Natural killer cell (primary cell): ENCODE results near the gene VAMP8. TPM values are rescaled to one million over a fixed set of nuclear protein-coding genes. Genes with fewer than 3 reads are reported as not detected.
A peak's percentile ranks its signal among the peaks of the same experiment; 100 is the strongest.

Experiments used
- ATAC-seq, 3 donors: fragments of 150-1000 bp in 2 of 3; fragments of 200-7000 bp in 1 of 3; cut with Tn5 transposase; 1 replicate in 1 of 3; 2 replicates in 2 of 3; pipeline ENCODE4 v1.10.0; 2021; ENCODE audit warnings: mild to moderate bottlenecking in 2 of 3, moderate library complexity in 2 of 3
- DNase-seq, 2 donors: peaks; one replicate each; pipeline versions ENCODE4 v3.0.0 to v3.0.0-alpha.2; 2013 to 2021; ENCODE audit warnings: mixed read lengths in 1 of 2
- H3K27ac ChIP-seq: one replicate; pipeline ENCODE4 v1.5.1; 2013; ENCODE audit warnings: mild to moderate bottlenecking, low read length
- H3K27me3 ChIP-seq: one replicate; pipeline ENCODE4 v1.6.1; 2013; ENCODE audit warnings: low read length; ENCODE audit not compliant: control insufficient read depth, insufficient read depth
- H3K36me3 ChIP-seq: one replicate; pipeline ENCODE4 v1.6.1; 2013; ENCODE audit warnings: low read length; ENCODE audit not compliant: control insufficient read depth, insufficient read depth
- H3K4me1 ChIP-seq: one replicate; pipeline ENCODE4 v1.6.1; 2013; ENCODE audit warnings: low read length; ENCODE audit not compliant: control insufficient read depth, insufficient read depth
- H3K4me3 ChIP-seq: one replicate; pipeline ENCODE4 v1.5.1; 2013; ENCODE audit warnings: low read length
- H3K9me3 ChIP-seq: one replicate; pipeline ENCODE4 v1.6.1; 2013; ENCODE audit warnings: low read length; ENCODE audit not compliant: control insufficient read depth, insufficient read depth
- H3K27ac Mint-ChIP-seq, 2 donors: one replicate each; pipeline ENCODE4 v1.8.0; 2022; ENCODE audit warnings: mild to moderate bottlenecking in 2 of 2, mixed read lengths in 2 of 2, moderate library complexity in 1 of 2
- H3K27me3 Mint-ChIP-seq, 2 donors: one replicate each; pipeline ENCODE4 v1.8.0; 2022; ENCODE audit warnings: low read depth in 2 of 2, mixed read lengths in 2 of 2
- H3K36me3 Mint-ChIP-seq: one replicate; pipeline ENCODE4 v1.8.0; 2022; ENCODE audit warnings: mixed read lengths
- H3K4me1 Mint-ChIP-seq, 2 donors: one replicate each; pipeline ENCODE4 v1.8.0; 2022; ENCODE audit warnings: mixed read lengths in 2 of 2
- H3K4me3 Mint-ChIP-seq: one replicate; pipeline ENCODE4 v1.8.0; 2022; ENCODE audit warnings: mild to moderate bottlenecking, moderate library complexity, mixed read lengths
- H3K9me3 Mint-ChIP-seq, 2 donors: one replicate each; pipeline ENCODE4 v1.8.0; 2022; ENCODE audit warnings: mixed read lengths in 2 of 2
- CTCF ChIP-seq: fragments of 200-600 bp; IDR thresholded peaks from one replicate; pipeline ENCODE4 v1.8.0; 2022; ENCODE audit warnings: antibody characterized with exemption
- WGBS: methylation state at CpG from one replicate; pipeline ENCODE4 v1.1.7; 2013; ENCODE audit warnings: missing lambda C conversion rate; ENCODE audit not compliant: insufficient coverage; 5-methylcytosine and 5-hydroxymethylcytosine counted together
- intact Hi-C: fragments of 100-400 bp; cut with micrococcal nuclease; formaldehyde crosslinking; loops from one replicate; pipeline ENCODE4 v1.14.2; 2022
- total RNA-seq, 4 donors: library from RNA; stranded (reverse); fragments of 120-200 nt in 1 of 4; gene quantifications; one replicate each; pipeline versions ENCODE4 v1.2.3 to v1.2.4, GENCODE V29; 2013 to 2022

The VAMP8 gene
- total RNA-seq, 3 donors from 2014 or later (not counting 1 experiment from before 2014, with no cell fraction given), result 105 to 116 (median 111) TPM

- no peak for TF ChIP-seq CTCF
- H3K4me1 Mint-ChIP-seq, result peaks cover 39 to 46% of the 10 kb centered on the region in 2 donors
- no peak for DNase-seq
These were observed 21.4 kb downstream of the VAMP8 start for GRCh38 chr2:85598594-85599340.

GRCh38 chr2:85599468-85600234, 22.3 kb downstream of the VAMP8 start:
- Histone ChIP-seq H3K9me3 (no peaks in the 10 kb centered on the region), H3K27ac (no peak overlapping the region), H3K4me1 (peaks cover 40% of the 10 kb centered on the region), H3K36me3 (peaks cover 18% of the 10 kb centered on the region), H3K27me3 (no peaks in the 10 kb centered on the region), H3K4me3 (no peak overlapping the region)
- no peak for TF ChIP-seq CTCF
- DNase-seq, result no peak
- no peak overlapping the region for H3K4me3 Mint-ChIP-seq
- no peaks in the 10 kb centered on the region for H3K27me3 Mint-ChIP-seq
- intact Hi-C loops, result loop anchor here (5.0 kb wide), 1 partner anchor 37 kb away; the partner anchor contains the start of gene GGCX
- 76% methylated on average over 17 of the region's 17 CpGs for WGBS
- no peaks in the 10 kb centered on the region for H3K36me3 Mint-ChIP-seq
- H3K4me1 Mint-ChIP-seq, result peaks cover 35 to 41% of the 10 kb centered on the region in 2 donors
- H3K27ac Mint-ChIP-seq, result peak overlapping the region in 1 of 2 donors; percentile 81
- no peak for ATAC-seq
- H3K9me3 Mint-ChIP-seq, result no peaks in the 10 kb centered on the region

More at GRCh38 chr2:85598594-85599340, 21.4 kb downstream of the VAMP8 start:
- ATAC-seq, result no peak
- Mint-ChIP-seq H3K4me3 (no peak overlapping the region), H3K27me3 (no peaks in the 10 kb centered on the region), H3K27ac (peak overlapping the region in 1 of 2 donors; percentile 40), H3K9me3 (no peaks in the 10 kb centered on the region), H3K36me3 (no peaks in the 10 kb centered on the region)
- Histone ChIP-seq H3K9me3 (no peaks in the 10 kb centered on the region), H3K36me3 (peaks cover 18% of the 10 kb centered on the region), H3K4me1 (peaks cover 41% of the 10 kb centered on the region), H3K27me3 (no peaks in the 10 kb centered on the region), H3K4me3 (no peak overlapping the region), H3K27ac (no peak overlapping the region)
- 94% methylated on average over 13 of the region's 14 CpGs for WGBS
- intact Hi-C loops, result no loop called here

GRCh38 chr2:85600235-85600575, 22.8 kb downstream of the VAMP8 start:
- no peak overlapping the region for H3K4me3 Mint-ChIP-seq
- no peak for TF ChIP-seq CTCF
- H3K4me1 Mint-ChIP-seq, result peaks cover 29 to 36% of the 10 kb centered on the region in 2 donors
- H3K36me3 Mint-ChIP-seq, result no peaks in the 10 kb centered on the region
- intact Hi-C loops, result loop anchor here (5.0 kb wide), 1 partner anchor 38 kb away; the partner anchor contains the start of gene GGCX
- no peaks in the 10 kb centered on the region for H3K9me3 ChIP-seq
- no peak for DNase-seq
- peak overlapping the region in 1 of 2 donors; percentile 81 for H3K27ac Mint-ChIP-seq
- WGBS, result 84% methylated on average over 3 of the region's 3 CpGs
- no peak overlapping the region for H3K27ac ChIP-seq
- no peaks in the 10 kb centered on the region for H3K9me3 Mint-ChIP-seq
- no peaks in the 10 kb centered on the region for H3K27me3 Mint-ChIP-seq
- no peak for ATAC-seq
- H3K36me3 ChIP-seq, result peaks cover 18% of the 10 kb centered on the region
- no peak overlapping the region for H3K4me3 ChIP-seq
- H3K27me3 ChIP-seq, result no peaks in the 10 kb centered on the region
- peaks cover 37% of the 10 kb centered on the region for H3K4me1 ChIP-seq
